HepG2 (cell line): ENCODE results near the gene KRT38. TPM values are rescaled to one million over a fixed set of nuclear protein-coding genes. Genes with fewer than 3 reads are reported as not detected.

Experiments used
- ATAC-seq: fragments of 200-7000 bp; cut with Tn5 transposase; 3 replicates; pipeline ENCODE4 v1.9.1; 2020; ENCODE audit warnings: mild to moderate bottlenecking, moderate library complexity
- BruUV-seq: library from RNA; stranded (reverse); fragments of 400-500 nt; replicated peaks from 2 replicates; lab custom pipeline; 2021; lab: Mats Ljungman, UMichigan
- CTCF ChIA-PET: fragments of 300-600 bp; formaldehyde crosslinking; extraction: SDS; loops from one replicate; lab custom pipeline; 2021; ENCODE audit warnings: low total read pairs, inconsistent platforms, low intra/inter-chr PET ratio; lab: Yijun Ruan, JAX
- POLR2A ChIA-PET: fragments of 350-600 bp; sonication (Branson Sonifier 250); formaldehyde crosslinking; loops from one replicate; lab custom pipeline; 2020; ENCODE audit warnings: antibody characterized with exemption, inconsistent platforms; lab: Yijun Ruan, JAX
- DNase-seq: peaks from one replicate; pipeline ENCODE4 v3.0.0-alpha.2; 2015; ENCODE audit warnings: low spot score
- FAIRE-seq: peaks from 3 replicates; lab custom pipeline; 2011; peaks lifted over from hg19 to GRCh38; lab: Jason Lieb, UNC
- H2AFZ ChIP-seq: one replicate; pipeline ENCODE4 v1.6.1; 2011; ENCODE audit warnings: low read length, inconsistent platforms
- H3K27ac ChIP-seq: fragments of 300-600 bp; 3 replicates; pipeline ENCODE4 v1.8.0; 2011; ENCODE audit warnings: mixed run types, mild to moderate bottlenecking, mixed read lengths, low read length, inconsistent platforms; ENCODE audit not compliant: insufficient read depth; ENCODE audit errors: extremely low read length
- H3K27me3 ChIP-seq, 2 experiments: fragments of 200-600 bp in 1 of 2; 2 replicates in 1 of 2; 3 replicates in 1 of 2; pipeline versions ENCODE4 v1.6.0 to v1.8.0; 2011; ENCODE audit warnings: low read length in 2 of 2, mild to moderate bottlenecking in 2 of 2, moderate library complexity in 2 of 2, inconsistent platforms in 1 of 2; ENCODE audit not compliant: insufficient read depth in 2 of 2, control insufficient read depth in 1 of 2
- H3K36me3 ChIP-seq, 2 experiments: fragments of 200-600 bp in 1 of 2; replicated peaks in 1 of 2; 2 replicates in 1 of 2; 3 replicates in 1 of 2; pipeline versions ENCODE4 v1.5.1 to v1.8.0; 2011; ENCODE audit warnings: low read length in 2 of 2, inconsistent platforms in 1 of 2; ENCODE audit not compliant: insufficient read depth in 2 of 2, control insufficient read depth in 1 of 2
- H3K4me1 ChIP-seq: 2 replicates; pipeline ENCODE4 v1.5.1; 2012; ENCODE audit warnings: low read length, inconsistent platforms; ENCODE audit not compliant: insufficient read depth
- H3K4me2 ChIP-seq: 2 replicates; pipeline ENCODE4 v1.6.0; 2011; ENCODE audit warnings: low read depth, low read length, inconsistent platforms
- H3K4me3 ChIP-seq, 3 experiments: fragments of 200-600 bp in 1 of 3; sonication (generic), shearing (Covaris generic) in 1 of 3; replicated peaks in 1 of 3; 2 replicates each; pipeline ENCODE4 v1.5.1; 2011 to 2016; ENCODE audit warnings: low read length in 3 of 3, inconsistent platforms in 2 of 3, low read depth in 2 of 3, mild to moderate bottlenecking in 2 of 3, control low read depth in 1 of 3, mixed read lengths in 1 of 3; ENCODE audit not compliant: insufficient read depth in 1 of 3
- H3K79me2 ChIP-seq: one replicate; pipeline ENCODE4 v1.6.1; 2011; ENCODE audit warnings: low read length, inconsistent platforms; ENCODE audit not compliant: insufficient read depth
- H3K9ac ChIP-seq: 2 replicates; pipeline ENCODE4 v1.6.0; 2011; ENCODE audit warnings: mild to moderate bottlenecking, low read depth, low read length, inconsistent platforms; ENCODE audit not compliant: insufficient read depth
- H3K9me3 ChIP-seq: 2 replicates; pipeline ENCODE4 v1.5.1; 2012; ENCODE audit warnings: mild to moderate bottlenecking, low read length
- H4K20me1 ChIP-seq: 2 replicates; pipeline ENCODE4 v1.6.0; 2011; ENCODE audit warnings: inconsistent platforms, mild to moderate bottlenecking, low read length, moderate library complexity; ENCODE audit not compliant: insufficient read depth
- ARID2 ChIP-seq: sonication (generic); formaldehyde crosslinking; IDR thresholded peaks from 2 replicates; pipeline ENCODE4 v1.8.1; 2022; ENCODE audit warnings: mild to moderate bottlenecking, missing genetic modification reagents, borderline replicate concordance
- KLF6 ChIP-seq: IDR thresholded peaks from 2 replicates; pipeline ENCODE4 v1.8.0; 2016; ENCODE audit warnings: missing biosample characterization, missing genetic modification reagents
- MAFK ChIP-seq, 2 experiments: IDR thresholded peaks in 1 of 2; conservative IDR thresholded peaks in 1 of 2; 2 replicates each; pipeline ENCODE4 v1.6.1; 2011; ENCODE audit warnings: improper control_type of control experiment in 2 of 2, low read length in 2 of 2
- PLSCR1 ChIP-seq: sonication (generic); formaldehyde crosslinking; IDR thresholded peaks from 2 replicates; pipeline ENCODE4 v1.5.0; 2020; ENCODE audit warnings: missing genetic modification reagents, mild to moderate bottlenecking, borderline replicate concordance
- REXO4 ChIP-seq: sonication (generic); formaldehyde crosslinking; IDR thresholded peaks from 2 replicates; pipeline ENCODE4 v1.8.0; 2022; ENCODE audit warnings: missing genetic modification reagents, mild to moderate bottlenecking, borderline replicate concordance
- RXRA ChIP-seq: sonication (generic); formaldehyde crosslinking; IDR thresholded peaks from 2 replicates; pipeline ENCODE4 v1.5.1; 2020; ENCODE audit warnings: missing genetic modification reagents
- SRSF1 ChIP-seq: fragments of 200-400 bp; formaldehyde crosslinking; optimal IDR thresholded peaks from 2 replicates; pipeline ENCODE3; 2017; ENCODE audit warnings: mild to moderate bottlenecking, low read depth, low read length, moderate library complexity
- TCF7L2 ChIP-seq: IDR thresholded peaks from 2 replicates; pipeline ENCODE4 v1.6.1; 2011; ENCODE audit warnings: mild to moderate bottlenecking, low read depth, low read length, moderate library complexity
- ZNF10 ChIP-seq: sonication (generic); formaldehyde crosslinking; IDR thresholded peaks from 2 replicates; pipeline ENCODE4 v1.4.0; 2020; ENCODE audit warnings: mild to moderate bottlenecking, low read depth, missing genetic modification reagents, borderline replicate concordance
- ZNF142 ChIP-seq: sonication (generic); formaldehyde crosslinking; IDR thresholded peaks from 2 replicates; pipeline ENCODE4 v1.4.0; 2020; ENCODE audit warnings: missing genetic modification reagents
- ZNF296 ChIP-seq: sonication (generic); formaldehyde crosslinking; conservative IDR thresholded peaks from 2 replicates; pipeline ENCODE4 v1.5.0; 2020; ENCODE audit warnings: mild to moderate bottlenecking, missing genetic modification reagents
- ZNF550 ChIP-seq: sonication (generic); formaldehyde crosslinking; IDR thresholded peaks from 2 replicates; pipeline ENCODE4 v1.4.0; 2020; ENCODE audit warnings: mild to moderate bottlenecking, missing genetic modification reagents, borderline replicate concordance
- ZNF773 ChIP-seq: sonication (generic); formaldehyde crosslinking; IDR thresholded peaks from 2 replicates; pipeline ENCODE4 v1.4.0; 2020; ENCODE audit warnings: missing genetic modification reagents, borderline replicate concordance
- WGBS: methylation state at CpG from one replicate; pipeline ENCODE4 v1.1.6; 2017; ENCODE audit warnings: low lambda C conversion rate; 5-methylcytosine and 5-hydroxymethylcytosine counted together
- in situ Hi-C: cut with HindIII; loops from 2 replicates; pipeline ENCODE4 v1.10.0; 2017; ENCODE audit warnings: low pct_unique_long_range_greater_than_20kb; ENCODE audit not compliant: extremely low pct_ligation_motif_present
- intact Hi-C: fragments of 100-400 bp; cut with micrococcal nuclease; formaldehyde crosslinking; loops from one replicate; pipeline ENCODE4 v1.10.0; 2022; ENCODE audit not compliant: unreplicated experiment
- polyA plus RNA-seq, 8 experiments: library from polyadenylated mRNA; depleted of rRNA in 3 of 8; stranded (reverse) in 7 of 8; unstranded in 1 of 8; fragments of >200 nt; fragmentation: Illumina TruSeq in 4 of 8; extraction: Trizol in 4 of 8; gene quantifications; 2 replicates each; pipeline versions ENCODE4 v1.2.1 to v1.2.3, GENCODE V29; 2011 to 2016; ENCODE audit warnings: low read depth in 4 of 8, missing spikeins in 1 of 8, mixed read lengths in 1 of 8; ENCODE audit not compliant: insufficient read depth in 1 of 8
- total RNA-seq, 5 experiments: library from RNA; depleted of rRNA; stranded (reverse); fragments of >200 nt; fragmentation: Illumina TruSeq; extraction: Trizol; gene quantifications; 2 replicates each; pipeline ENCODE4 v1.2.3, GENCODE V29; 2016; ENCODE audit warnings: low read depth in 1 of 5
- TF ChIP-seq, protein P1 (sequence below): IDR thresholded peaks from 2 replicates; pipeline ENCODE4 v1.4.0; 2020; ENCODE audit warnings: mild to moderate bottlenecking, missing genetic modification reagents

The KRT38 gene
- total and polyA plus RNA-seq, 2 of the 13 experiments (the other 11 are each of a cell fraction or from before 2014, with no cell fraction given): not detected

GRCh38 chr17:41462705-41463104, 21.9 kb upstream of the KRT38 start:
- CTCF ChIA-PET: no interaction called here
- BruUV-seq: no TSS peak
- intact Hi-C loops: no loop called here
- ATAC-seq (no peak), DNase-seq (no peak), FAIRE-seq (no peak)
- Histone ChIP-seq H3K36me3 (no peaks in the 10 kb centered on the region), H2AFZ (no peak overlapping the region), H3K9ac (no peak overlapping the region), H3K9me3 (no peaks in the 10 kb centered on the region), H3K27ac (no peak overlapping the region), H3K79me2 (no peaks in the 10 kb centered on the region), H3K4me3 (no peak overlapping the region), H4K20me1 (no peaks in the 10 kb centered on the region), H3K4me1 (no peaks in the 10 kb centered on the region), H3K27me3 (peaks cover 2 to 39% of the 10 kb centered on the region in 2 experiments; a peak in 3 of 5 replicates), H3K4me2 (no peak overlapping the region)
- in situ Hi-C loops: no loop called here
- POLR2A ChIA-PET: no interaction called here
- WGBS: 47% methylated on average over 13 of the region's 15 CpGs
- no peak for TF ChIP-seq ZNF296 (CRISPR knock-in tag)
- TF ChIP-seq PLSCR1 (CRISPR knock-in tag): no peak
- no peak for TF ChIP-seq REXO4 (CRISPR knock-in tag)
- no peak for TF ChIP-seq TCF7L2
- TF ChIP-seq, protein P1, sequence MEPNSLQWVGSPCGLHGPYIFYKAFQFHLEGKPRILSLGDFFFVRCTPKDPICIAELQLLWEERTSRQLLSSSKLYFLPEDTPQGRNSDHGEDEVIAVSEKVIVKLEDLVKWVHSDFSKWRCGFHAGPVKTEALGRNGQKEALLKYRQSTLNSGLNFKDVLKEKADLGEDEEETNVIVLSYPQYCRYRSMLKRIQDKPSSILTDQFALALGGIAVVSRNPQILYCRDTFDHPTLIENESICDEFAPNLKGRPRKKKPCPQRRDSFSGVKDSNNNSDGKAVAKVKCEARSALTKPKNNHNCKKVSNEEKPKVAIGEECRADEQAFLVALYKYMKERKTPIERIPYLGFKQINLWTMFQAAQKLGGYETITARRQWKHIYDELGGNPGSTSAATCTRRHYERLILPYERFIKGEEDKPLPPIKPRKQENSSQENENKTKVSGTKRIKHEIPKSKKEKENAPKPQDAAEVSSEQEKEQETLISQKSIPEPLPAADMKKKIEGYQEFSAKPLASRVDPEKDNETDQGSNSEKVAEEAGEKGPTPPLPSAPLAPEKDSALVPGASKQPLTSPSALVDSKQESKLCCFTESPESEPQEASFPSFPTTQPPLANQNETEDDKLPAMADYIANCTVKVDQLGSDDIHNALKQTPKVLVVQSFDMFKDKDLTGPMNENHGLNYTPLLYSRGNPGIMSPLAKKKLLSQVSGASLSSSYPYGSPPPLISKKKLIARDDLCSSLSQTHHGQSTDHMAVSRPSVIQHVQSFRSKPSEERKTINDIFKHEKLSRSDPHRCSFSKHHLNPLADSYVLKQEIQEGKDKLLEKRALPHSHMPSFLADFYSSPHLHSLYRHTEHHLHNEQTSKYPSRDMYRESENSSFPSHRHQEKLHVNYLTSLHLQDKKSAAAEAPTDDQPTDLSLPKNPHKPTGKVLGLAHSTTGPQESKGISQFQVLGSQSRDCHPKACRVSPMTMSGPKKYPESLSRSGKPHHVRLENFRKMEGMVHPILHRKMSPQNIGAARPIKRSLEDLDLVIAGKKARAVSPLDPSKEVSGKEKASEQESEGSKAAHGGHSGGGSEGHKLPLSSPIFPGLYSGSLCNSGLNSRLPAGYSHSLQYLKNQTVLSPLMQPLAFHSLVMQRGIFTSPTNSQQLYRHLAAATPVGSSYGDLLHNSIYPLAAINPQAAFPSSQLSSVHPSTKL (CRISPR knock-in tag): no peak
- TF ChIP-seq RXRA: no peak
- TF ChIP-seq SRSF1: no peak
- no peak for TF ChIP-seq ZNF550 (CRISPR knock-in tag)
- TF ChIP-seq ZNF142: no peak
- no peak for TF ChIP-seq ZNF773
- no peak for TF ChIP-seq ARID2
- TF ChIP-seq KLF6 (CRISPR knock-in tag): no peak
- no peak for TF ChIP-seq ZNF10 (CRISPR knock-in tag)
- no peak for TF ChIP-seq MAFK (conservative IDR thresholded peaks at IDR 0.05 in 1 of 2, IDR thresholded peaks at IDR 0.05 in 1 of 2; ENCODE audit: low read length in 2 of 2)
